WTC11 (cell line): ENCODE results near the gene ACOD1. TPM values are rescaled to one million over a fixed set of nuclear protein-coding genes. Genes with fewer than 3 reads are reported as not detected.

Source experiments
- ATAC-seq: fragments of 200-7000 bp; cut with Tn5 transposase; 2 replicates; pipeline ENCODE4 v1.10.0; 2021; ENCODE audit warnings: mild to moderate bottlenecking, moderate library complexity
- CTCF ChIA-PET: fragments of 300-600 bp; sonication (Branson Sonifier 250); formaldehyde crosslinking; loops from one replicate; lab custom pipeline; 2021; ENCODE audit warnings: antibody characterized with exemption; lab: Charles Lee
- POLR2A ChIA-PET: fragments of 350-600 bp; sonication (Branson Sonifier 250); formaldehyde crosslinking; loops from one replicate; lab custom pipeline; 2021; ENCODE audit warnings: antibody characterized with exemption; lab: Charles Lee
- DNase-seq: peaks from one replicate; pipeline ENCODE4 v3.0.0; 2021; ENCODE audit warnings: low spot score
- H3K27ac Mint-ChIP-seq: 2 replicates; pipeline ENCODE4 v1.8.0; 2021; ENCODE audit warnings: mixed read lengths
- H3K27me3 Mint-ChIP-seq: 2 replicates; pipeline ENCODE4 v1.8.0; 2021; ENCODE audit warnings: low read depth, mild to moderate bottlenecking, moderate library complexity, mixed read lengths
- H3K36me3 Mint-ChIP-seq: 2 replicates; pipeline ENCODE4 v1.8.0; 2021; ENCODE audit warnings: mixed read lengths
- H3K4me1 Mint-ChIP-seq: 2 replicates; pipeline ENCODE4 v1.8.0; 2022; ENCODE audit warnings: mixed read lengths
- H3K4me3 Mint-ChIP-seq: 2 replicates; pipeline ENCODE4 v1.8.0; 2021; ENCODE audit warnings: mild to moderate bottlenecking, moderate library complexity, mixed read lengths
- H3K9me3 Mint-ChIP-seq: 2 replicates; pipeline ENCODE4 v1.8.0; 2021; ENCODE audit warnings: mixed read lengths
- ATF1 ChIP-seq: sonication (generic); formaldehyde crosslinking; IDR thresholded peaks from 2 replicates; pipeline ENCODE4 v1.8.1; 2023; ENCODE audit warnings: mild to moderate bottlenecking, moderate library complexity, missing genetic modification reagents
- E2F1 ChIP-seq: sonication (generic); formaldehyde crosslinking; IDR thresholded peaks from 2 replicates; pipeline ENCODE4 v1.8.0; 2022; ENCODE audit warnings: mild to moderate bottlenecking, missing genetic modification reagents
- ELF4 ChIP-seq: sonication (generic); formaldehyde crosslinking; IDR thresholded peaks from 2 replicates; pipeline ENCODE4 v1.8.1; 2022; ENCODE audit warnings: low read depth, mild to moderate bottlenecking, moderate library complexity, missing genetic modification reagents
- GABPB1 ChIP-seq: sonication (generic); formaldehyde crosslinking; IDR thresholded peaks from 2 replicates; pipeline ENCODE4 v1.8.1; 2023; ENCODE audit warnings: mild to moderate bottlenecking, missing genetic modification reagents
- HMGA2 ChIP-seq: fragments of 250-450 bp; sonication (Bioruptor Pico); IDR thresholded peaks from 2 replicates; pipeline ENCODE4 v1.4.0; 2021; ENCODE audit warnings: mild to moderate bottlenecking, moderate library complexity
- JUN ChIP-seq: sonication (generic); formaldehyde crosslinking; IDR thresholded peaks from 2 replicates; pipeline ENCODE4 v1.8.0; 2023; ENCODE audit warnings: mild to moderate bottlenecking, missing genetic modification reagents
- MAX ChIP-seq: sonication (generic); formaldehyde crosslinking; IDR thresholded peaks from 2 replicates; pipeline ENCODE4 v1.8.0; 2022; ENCODE audit warnings: mild to moderate bottlenecking, missing genetic modification reagents
- MYBL2 ChIP-seq: sonication (generic); formaldehyde crosslinking; IDR thresholded peaks from 2 replicates; pipeline ENCODE4 v1.8.1; 2023; ENCODE audit warnings: mild to moderate bottlenecking, moderate library complexity, missing genetic modification reagents
- NR1H2 ChIP-seq: sonication (generic); formaldehyde crosslinking; IDR thresholded peaks from 2 replicates; pipeline ENCODE4 v1.9.0; 2021; ENCODE audit warnings: mild to moderate bottlenecking, moderate library complexity, missing genetic modification reagents
- NR3C1 ChIP-seq: sonication (generic); formaldehyde crosslinking; conservative IDR thresholded peaks from 2 replicates; pipeline ENCODE4 v1.8.1; 2023; ENCODE audit warnings: low read depth, mild to moderate bottlenecking, missing genetic modification reagents
- SOX15 ChIP-seq: fragments of 250-450 bp; sonication (Bioruptor Pico); IDR thresholded peaks from 2 replicates; pipeline ENCODE4 v1.9.0; 2021; ENCODE audit warnings: mild to moderate bottlenecking
- SP1 ChIP-seq: sonication (generic); formaldehyde crosslinking; conservative IDR thresholded peaks from 2 replicates; pipeline ENCODE4 v1.8.1; 2022; ENCODE audit warnings: missing genetic modification reagents
- TCF7 ChIP-seq: sonication (generic); formaldehyde crosslinking; IDR thresholded peaks from 2 replicates; pipeline ENCODE4 v1.8.0; 2022; ENCODE audit warnings: mild to moderate bottlenecking, low read depth, missing genetic modification reagents, moderate library complexity
- TEAD1 ChIP-seq: sonication (generic); formaldehyde crosslinking; IDR thresholded peaks from 2 replicates; pipeline ENCODE4 v1.8.0; 2022; ENCODE audit warnings: mild to moderate bottlenecking, missing genetic modification reagents
- USF2 ChIP-seq: sonication (generic); formaldehyde crosslinking; IDR thresholded peaks from 2 replicates; pipeline ENCODE4 v1.8.1; 2023; ENCODE audit warnings: mild to moderate bottlenecking, missing genetic modification reagents, moderate library complexity
- ZNF121 ChIP-seq: sonication (generic); formaldehyde crosslinking; IDR thresholded peaks from 2 replicates; pipeline ENCODE4 v1.8.0; 2023; ENCODE audit warnings: missing genetic modification reagents
- ZNF281 ChIP-seq: sonication (generic); formaldehyde crosslinking; IDR thresholded peaks from 2 replicates; pipeline ENCODE4 v1.8.0; 2023; ENCODE audit warnings: mild to moderate bottlenecking, missing genetic modification reagents
- total RNA-seq: library from RNA; stranded (reverse); gene quantifications from 3 replicates; pipeline ENCODE4 v1.2.3, GENCODE V29; 2021
- TF ChIP-seq, protein P1 (sequence below): fragments of 250-450 bp; sonication (Bioruptor Pico); IDR thresholded peaks from 2 replicates; pipeline ENCODE4 v2.1.2; 2022; ENCODE audit warnings: mild to moderate bottlenecking, moderate library complexity
- TF ChIP-seq, protein P2 (sequence below): sonication (generic); formaldehyde crosslinking; IDR thresholded peaks from 2 replicates; pipeline ENCODE4 v1.8.1; 2023; ENCODE audit warnings: mild to moderate bottlenecking, missing genetic modification reagents
- TF ChIP-seq, protein P3 (sequence below): fragments of 250-450 bp; sonication (Bioruptor Pico); IDR thresholded peaks from 2 replicates; pipeline ENCODE4 v1.9.0; 2021; ENCODE audit warnings: mild to moderate bottlenecking

The ACOD1 gene
- total RNA-seq, 1 experiment from 2014 or later, result not detected

GRCh38 chr13:76973920-76974617 is 25.8 kb downstream of the ACOD1 start:
- TF ChIP-seq USF2 (CRISPR knock-in tag) (peak; percentile 59), TEAD1 (no peak), ATF1 (CRISPR knock-in tag) (no peak), JUN (CRISPR knock-in tag) (no peak)
- TF ChIP-seq, protein P1, sequence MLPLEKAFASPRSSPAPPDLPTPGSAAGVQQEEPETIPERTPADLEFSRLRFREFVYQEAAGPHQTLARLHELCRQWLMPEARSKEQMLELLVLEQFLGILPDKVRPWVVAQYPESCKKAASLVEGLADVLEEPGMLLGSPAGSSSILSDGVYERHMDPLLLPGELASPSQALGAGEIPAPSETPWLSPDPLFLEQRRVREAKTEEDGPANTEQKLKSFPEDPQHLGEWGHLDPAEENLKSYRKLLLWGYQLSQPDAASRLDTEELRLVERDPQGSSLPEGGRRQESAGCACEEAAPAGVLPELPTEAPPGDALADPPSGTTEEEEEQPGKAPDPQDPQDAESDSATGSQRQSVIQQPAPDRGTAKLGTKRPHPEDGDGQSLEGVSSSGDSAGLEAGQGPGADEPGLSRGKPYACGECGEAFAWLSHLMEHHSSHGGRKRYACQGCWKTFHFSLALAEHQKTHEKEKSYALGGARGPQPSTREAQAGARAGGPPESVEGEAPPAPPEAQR (CRISPR knock-in tag), result no peak
- H3K4me3 Mint-ChIP-seq, result no peak overlapping the region
- H3K9me3 Mint-ChIP-seq, result no peaks in the 10 kb centered on the region
- peaks cover 21% of the 10 kb centered on the region for H3K4me1 Mint-ChIP-seq
- CTCF ChIA-PET, result interaction anchor here (0.6 kb wide), 1 partner anchor 70 kb away, joined by 3 read pairs; no protein-coding TSS in a partner anchor
- H3K27me3 Mint-ChIP-seq, result no peaks in the 10 kb centered on the region
- ATAC-seq (peak; percentile 56), DNase-seq (no peak)
- no peaks in the 10 kb centered on the region for H3K36me3 Mint-ChIP-seq
- POLR2A ChIA-PET, result interaction anchor here (0.6 to 1.0 kb wide), 2 partner anchors 87 to 504 kb away, joined by 4 read pairs; no protein-coding TSS in a partner anchor
- no peak overlapping the region for H3K27ac Mint-ChIP-seq

DNA sequence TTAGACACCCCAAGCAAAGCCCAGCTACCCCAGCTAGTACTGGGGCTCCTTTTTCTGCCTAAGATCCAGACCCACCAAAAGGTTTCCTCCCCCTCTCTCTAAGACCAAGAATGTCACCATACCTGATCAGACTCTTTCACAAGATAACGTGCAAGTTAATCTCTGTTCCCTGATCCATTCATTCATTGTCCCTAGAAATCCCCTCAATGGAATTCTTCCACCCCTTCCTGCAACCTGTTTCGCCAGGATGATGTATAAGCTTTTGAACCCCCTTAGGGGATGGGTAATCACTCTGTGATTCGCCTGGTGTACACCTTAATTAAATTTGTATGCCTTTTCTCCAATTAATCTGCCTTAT is 26.3 kb downstream of the ACOD1 start:
- H3K27ac Mint-ChIP-seq, result no peak overlapping the region
- CTCF ChIA-PET, result no interaction called here
- TF ChIP-seq, protein P2, sequence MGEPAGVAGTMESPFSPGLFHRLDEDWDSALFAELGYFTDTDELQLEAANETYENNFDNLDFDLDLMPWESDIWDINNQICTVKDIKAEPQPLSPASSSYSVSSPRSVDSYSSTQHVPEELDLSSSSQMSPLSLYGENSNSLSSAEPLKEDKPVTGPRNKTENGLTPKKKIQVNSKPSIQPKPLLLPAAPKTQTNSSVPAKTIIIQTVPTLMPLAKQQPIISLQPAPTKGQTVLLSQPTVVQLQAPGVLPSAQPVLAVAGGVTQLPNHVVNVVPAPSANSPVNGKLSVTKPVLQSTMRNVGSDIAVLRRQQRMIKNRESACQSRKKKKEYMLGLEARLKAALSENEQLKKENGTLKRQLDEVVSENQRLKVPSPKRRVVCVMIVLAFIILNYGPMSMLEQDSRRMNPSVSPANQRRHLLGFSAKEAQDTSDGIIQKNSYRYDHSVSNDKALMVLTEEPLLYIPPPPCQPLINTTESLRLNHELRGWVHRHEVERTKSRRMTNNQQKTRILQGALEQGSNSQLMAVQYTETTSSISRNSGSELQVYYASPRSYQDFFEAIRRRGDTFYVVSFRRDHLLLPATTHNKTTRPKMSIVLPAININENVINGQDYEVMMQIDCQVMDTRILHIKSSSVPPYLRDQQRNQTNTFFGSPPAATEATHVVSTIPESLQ (CRISPR knock-in tag), result no peak
- TF ChIP-seq TCF7 (CRISPR knock-in tag), result no peak
- TF ChIP-seq MAX (CRISPR knock-in tag), result no peak
- DNase-seq, result no peak
- no peaks in the 10 kb centered on the region for H3K27me3 Mint-ChIP-seq
- no peak overlapping the region for H3K4me3 Mint-ChIP-seq
- POLR2A ChIA-PET, result interaction anchor here (0.6 kb wide), 1 partner anchor 503 kb away, joined by 4 read pairs; no protein-coding TSS in a partner anchor
- no peak for ATAC-seq
- no peaks in the 10 kb centered on the region for H3K9me3 Mint-ChIP-seq
- H3K4me1 Mint-ChIP-seq, result peaks cover 21% of the 10 kb centered on the region
- no peaks in the 10 kb centered on the region for H3K36me3 Mint-ChIP-seq

DNA sequence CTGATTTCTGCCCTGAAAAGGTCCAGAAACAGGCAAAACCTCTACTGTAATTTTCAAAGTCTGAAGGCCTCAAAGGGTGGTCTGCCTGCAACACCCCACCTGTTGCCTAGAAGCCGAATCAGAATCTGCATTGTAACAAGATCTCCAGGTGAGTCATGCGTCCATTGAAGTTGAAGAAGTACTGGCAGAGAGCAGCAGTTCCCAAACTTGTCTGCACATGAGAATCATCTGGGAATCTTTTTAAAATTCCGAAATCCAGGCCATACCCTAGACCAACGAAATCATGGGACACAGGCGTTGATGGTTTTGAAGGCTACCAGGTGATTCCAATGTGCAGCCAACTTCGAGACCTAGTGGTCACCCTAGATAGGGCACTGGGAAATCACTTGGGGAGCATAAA is 27.6 kb downstream of the ACOD1 start:
- Mint-ChIP-seq H3K9me3 (no peaks in the 10 kb centered on the region), H3K4me3 (no peak overlapping the region), H3K4me1 (peaks cover 21% of the 10 kb centered on the region), H3K27me3 (no peaks in the 10 kb centered on the region; the same call in 1 of the 2 replicates), H3K27ac (no peak overlapping the region), H3K36me3 (no peaks in the 10 kb centered on the region)
- ATAC-seq (no peak), DNase-seq (no peak)
- ChIA-PET CTCF (no interaction called here), POLR2A (no interaction called here)
- no peak for TF ChIP-seq ZNF281 (CRISPR knock-in tag)
- no peak for TF ChIP-seq NR3C1
- no peak for TF ChIP-seq E2F1 (CRISPR knock-in tag)
- TF ChIP-seq, protein P3, sequence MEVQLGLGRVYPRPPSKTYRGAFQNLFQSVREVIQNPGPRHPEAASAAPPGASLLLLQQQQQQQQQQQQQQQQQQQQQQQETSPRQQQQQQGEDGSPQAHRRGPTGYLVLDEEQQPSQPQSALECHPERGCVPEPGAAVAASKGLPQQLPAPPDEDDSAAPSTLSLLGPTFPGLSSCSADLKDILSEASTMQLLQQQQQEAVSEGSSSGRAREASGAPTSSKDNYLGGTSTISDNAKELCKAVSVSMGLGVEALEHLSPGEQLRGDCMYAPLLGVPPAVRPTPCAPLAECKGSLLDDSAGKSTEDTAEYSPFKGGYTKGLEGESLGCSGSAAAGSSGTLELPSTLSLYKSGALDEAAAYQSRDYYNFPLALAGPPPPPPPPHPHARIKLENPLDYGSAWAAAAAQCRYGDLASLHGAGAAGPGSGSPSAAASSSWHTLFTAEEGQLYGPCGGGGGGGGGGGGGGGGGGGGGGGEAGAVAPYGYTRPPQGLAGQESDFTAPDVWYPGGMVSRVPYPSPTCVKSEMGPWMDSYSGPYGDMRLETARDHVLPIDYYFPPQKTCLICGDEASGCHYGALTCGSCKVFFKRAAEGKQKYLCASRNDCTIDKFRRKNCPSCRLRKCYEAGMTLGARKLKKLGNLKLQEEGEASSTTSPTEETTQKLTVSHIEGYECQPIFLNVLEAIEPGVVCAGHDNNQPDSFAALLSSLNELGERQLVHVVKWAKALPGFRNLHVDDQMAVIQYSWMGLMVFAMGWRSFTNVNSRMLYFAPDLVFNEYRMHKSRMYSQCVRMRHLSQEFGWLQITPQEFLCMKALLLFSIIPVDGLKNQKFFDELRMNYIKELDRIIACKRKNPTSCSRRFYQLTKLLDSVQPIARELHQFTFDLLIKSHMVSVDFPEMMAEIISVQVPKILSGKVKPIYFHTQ, result no peak
- no peak for TF ChIP-seq SOX15
- no peak for TF ChIP-seq MYBL2 (CRISPR knock-in tag)
- TF ChIP-seq NR1H2 (CRISPR knock-in tag), result no peak
- TF ChIP-seq JUN (CRISPR knock-in tag), result no peak
- no peak for TF ChIP-seq GABPB1 (CRISPR knock-in tag)
- TF ChIP-seq HMGA2 (CRISPR knock-in tag), result no peak
- no peak for TF ChIP-seq ZNF121 (CRISPR knock-in tag)
- no peak for TF ChIP-seq ELF4 (CRISPR knock-in tag)
- TF ChIP-seq SP1, result no peak
